SH-SY5Y (cell line): ENCODE measurements around the gene MAP1LC3B2.

Experiments
- GATA2 ChIP-seq: IDR thresholded peaks from 2 replicates; pipeline ENCODE4 v1.6.1; 2011; ENCODE audit warnings: mild to moderate bottlenecking, low read depth, low read length
- GATA3 ChIP-seq: IDR thresholded peaks from 2 replicates; pipeline ENCODE4 v1.6.1; 2011; ENCODE audit warnings: low read depth, mild to moderate bottlenecking, low read length, moderate library complexity

Gene MAP1LC3B2

DNA sequence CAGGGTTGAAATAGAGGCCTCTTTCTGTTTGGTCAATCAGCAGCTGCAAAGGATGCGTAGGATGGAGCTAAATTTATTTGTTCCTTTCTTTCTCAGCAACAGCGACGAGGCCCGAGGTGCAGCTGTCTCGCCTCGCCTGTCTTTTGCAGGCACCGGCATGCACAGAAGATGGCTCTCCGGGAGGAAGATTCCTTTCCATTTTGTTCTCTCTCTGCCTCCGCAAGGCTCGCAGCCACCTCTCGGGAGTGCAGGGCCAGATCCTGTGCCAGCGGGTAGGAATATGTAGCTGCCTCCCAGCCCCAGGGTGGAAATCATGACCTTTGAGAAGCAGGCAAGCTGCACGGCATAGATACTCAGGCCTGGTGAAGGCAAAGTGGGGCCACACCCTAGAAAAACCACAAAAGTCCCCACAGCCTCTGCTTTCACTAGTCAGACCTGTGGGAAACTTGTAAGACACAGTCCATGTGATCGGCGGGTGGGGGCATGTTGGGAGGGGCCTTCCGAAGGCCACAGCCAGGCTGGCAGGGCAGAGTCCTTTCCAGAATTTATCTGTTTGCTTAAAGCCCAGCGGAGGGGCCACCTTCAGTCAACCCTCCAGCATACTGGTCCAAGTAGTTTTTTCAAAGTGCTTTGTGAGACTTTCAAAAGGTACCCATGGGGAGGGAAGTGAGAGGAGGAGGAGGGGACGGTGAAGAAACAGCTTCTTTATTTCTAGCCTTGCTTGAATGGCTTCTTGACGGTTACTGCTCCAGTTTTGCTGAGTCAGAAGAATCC lies at the start of gene MAP1LC3B2:
Gene MAP1LC3B2, plus strand, starts transcription at position 220 of the 774 bp plus-strand sequence. CDS start 16,562 bp downstream, outside the sequence.
- TF ChIP-seq GATA3 (no peak), GATA2 (no peak)

DNA sequence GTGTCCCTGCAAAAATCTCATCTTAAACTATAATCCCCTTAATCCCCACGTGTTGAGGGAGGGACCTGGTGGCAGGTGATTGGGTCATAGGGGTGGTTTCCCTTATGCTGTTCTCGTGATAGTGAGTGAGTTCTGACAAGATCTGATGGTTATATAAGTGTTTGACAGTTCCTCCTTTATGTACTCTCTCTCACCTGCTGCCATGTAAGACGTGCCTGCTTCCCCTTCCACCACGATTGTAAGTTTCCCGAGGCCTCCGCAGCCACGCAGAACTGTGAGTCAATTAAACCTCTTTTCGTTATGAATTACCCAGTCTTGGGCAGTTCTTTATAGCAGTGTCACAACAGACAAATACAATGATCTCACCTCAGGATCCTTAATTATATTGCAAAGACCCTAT lies 45.2 kb upstream of the MAP1LC3B2 start:
- TF ChIP-seq GATA3, result no peak
- no peak for TF ChIP-seq GATA2

DNA sequence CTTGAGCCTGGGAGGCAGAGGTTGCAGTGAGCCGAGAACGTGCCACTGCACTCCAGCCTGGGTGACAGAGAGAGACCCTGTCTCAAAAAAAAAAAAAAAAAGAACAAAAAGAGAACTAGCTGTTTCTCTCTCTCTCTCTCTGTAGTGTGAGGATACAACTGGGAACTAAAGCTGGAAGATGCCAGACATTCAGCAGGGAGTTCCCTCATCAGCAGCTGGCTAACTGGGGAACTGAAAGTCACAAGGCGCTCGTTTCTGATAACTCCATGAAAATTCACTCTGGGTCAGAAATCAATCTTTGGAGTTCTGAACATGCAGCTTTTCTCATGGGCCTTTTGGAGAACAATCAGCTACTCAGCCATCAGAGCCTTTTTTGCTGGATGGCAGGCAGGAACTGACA lies 43.5 kb upstream of the MAP1LC3B2 start:
- TF ChIP-seq GATA2 (no peak), GATA3 (no peak)

DNA sequence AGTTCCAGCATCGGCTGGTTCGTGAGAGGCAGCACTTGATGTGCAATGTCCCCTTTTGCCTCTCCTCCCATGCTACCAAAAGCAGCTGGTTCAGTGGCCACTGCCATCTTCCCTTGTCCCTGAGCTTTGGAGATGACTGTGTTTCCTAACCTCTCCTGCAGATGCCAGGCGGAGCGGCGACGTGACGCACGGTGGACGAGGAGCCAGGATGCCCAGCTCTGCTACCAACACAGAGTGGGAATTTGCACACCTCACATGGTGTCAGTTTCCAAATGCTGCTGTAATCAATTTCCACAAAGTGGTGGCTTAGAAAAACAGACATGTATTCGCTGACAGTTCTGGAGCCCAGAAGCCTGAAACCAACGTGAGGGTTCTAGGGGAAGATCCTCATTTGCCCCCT lies 42.5 kb upstream of the MAP1LC3B2 start:
- TF ChIP-seq GATA2 (no peak), GATA3 (no peak)

DNA sequence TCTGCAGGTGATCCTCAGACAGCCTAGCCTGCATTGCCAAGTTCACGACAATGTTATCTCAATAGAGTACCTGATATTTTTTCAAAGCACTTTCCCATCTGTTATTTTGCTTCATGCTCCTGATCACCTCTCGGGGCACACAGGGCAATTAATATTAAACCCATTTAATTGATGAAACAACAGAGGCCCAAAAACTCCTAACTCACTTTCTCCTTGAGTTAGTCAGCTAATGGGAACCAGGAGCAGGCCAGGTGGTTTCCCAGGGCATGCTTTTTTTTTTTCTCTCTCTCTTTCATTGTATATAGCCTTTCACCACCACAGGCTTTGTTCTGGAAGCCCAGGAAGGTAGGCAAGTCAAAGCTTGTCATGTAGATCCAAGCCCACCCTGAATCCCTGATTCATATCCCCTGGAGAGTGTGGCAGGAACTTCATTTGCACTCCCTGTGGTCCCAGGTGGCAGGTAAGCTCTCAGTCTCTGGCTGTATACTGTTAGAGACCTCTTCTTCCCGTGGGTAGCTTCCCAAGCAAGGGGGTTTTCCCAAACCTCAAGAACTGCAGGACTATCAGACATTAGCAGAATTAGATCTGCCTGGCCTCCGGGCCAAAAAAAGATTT lies 41.6 kb upstream of the MAP1LC3B2 start:
- TF ChIP-seq GATA2 (no peak), GATA3 (no peak)

DNA sequence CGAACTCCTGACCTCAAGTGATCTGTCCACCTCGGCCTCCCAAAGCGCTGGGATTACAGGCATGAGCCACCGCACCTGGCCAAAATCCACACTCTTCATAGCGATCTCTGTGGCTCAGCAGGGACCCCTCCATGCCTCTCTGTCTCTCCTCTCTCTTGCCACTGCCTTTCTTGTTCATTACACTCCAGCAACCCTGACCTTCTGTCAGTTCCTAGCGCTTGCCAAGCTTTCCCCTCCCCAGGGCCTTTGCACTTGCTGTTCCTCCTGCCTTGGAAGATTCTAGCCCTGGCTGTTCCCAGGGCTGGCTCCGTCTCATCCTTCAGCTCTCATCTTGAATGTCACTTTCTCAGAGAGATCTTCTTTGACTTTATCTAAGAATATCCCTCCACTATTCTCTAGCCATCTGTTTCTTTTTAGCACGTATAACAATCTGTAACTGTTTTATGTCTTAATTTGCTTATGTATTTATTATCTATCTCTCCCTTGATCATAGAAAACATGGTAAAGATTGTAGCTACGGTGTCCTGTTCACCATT lies 38.9 kb upstream of the MAP1LC3B2 start:
- no peak for TF ChIP-seq GATA3
- TF ChIP-seq GATA2, result no peak

DNA sequence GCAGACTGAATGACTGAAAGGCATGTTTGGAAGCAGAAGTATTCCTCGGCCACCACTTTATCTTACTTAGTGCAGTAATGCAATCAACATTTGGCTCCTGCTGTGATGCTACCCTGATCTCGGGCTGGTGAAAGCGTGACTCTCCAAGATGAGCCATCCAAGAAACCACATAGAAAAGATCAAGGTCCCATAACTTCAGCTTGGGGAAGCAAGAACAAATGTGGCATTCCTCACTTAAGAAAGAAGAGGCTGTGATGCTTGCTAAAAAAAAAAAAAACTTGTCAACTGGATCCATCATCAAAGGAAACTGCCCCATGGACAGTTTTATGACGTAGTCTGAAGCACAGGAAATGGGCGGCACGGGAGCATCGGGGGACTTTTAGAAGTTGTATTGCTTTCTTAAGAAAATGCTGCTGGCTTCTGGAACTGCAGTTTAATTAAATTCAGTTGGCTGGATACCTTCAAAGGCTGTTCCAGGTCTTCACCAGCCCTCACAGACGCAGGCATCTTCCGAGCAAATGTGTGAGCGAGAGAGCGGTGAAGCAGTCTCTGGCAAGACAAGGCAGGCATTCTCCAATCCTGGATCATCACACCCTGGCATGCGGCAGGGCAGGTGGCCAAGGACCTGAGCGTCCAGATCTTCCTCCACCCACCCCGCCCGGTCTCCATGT lies 38.2 kb upstream of the MAP1LC3B2 start:
- TF ChIP-seq GATA3 (no peak), GATA2 (no peak)

DNA sequence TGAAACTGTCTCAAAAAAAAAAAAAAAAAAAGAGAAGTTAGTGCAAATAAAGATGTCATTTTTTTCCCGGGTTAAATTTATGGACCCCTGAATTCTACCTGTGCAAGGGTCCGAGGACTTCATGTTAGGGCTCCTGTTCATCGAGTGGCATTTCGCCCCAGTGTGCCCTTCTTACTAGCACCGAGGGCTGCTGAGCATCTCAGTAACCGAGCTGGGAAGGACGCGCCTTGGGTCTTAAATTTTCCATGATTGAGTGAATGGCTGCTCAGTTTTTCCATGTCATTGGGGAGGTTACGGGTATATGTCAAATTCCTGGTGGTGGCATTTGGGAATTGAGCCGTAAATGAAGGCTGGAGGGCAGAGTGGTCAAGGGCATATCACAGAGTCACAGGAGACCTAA lies 34.9 kb upstream of the MAP1LC3B2 start:
- TF ChIP-seq GATA3 (no peak), GATA2 (no peak)

DNA sequence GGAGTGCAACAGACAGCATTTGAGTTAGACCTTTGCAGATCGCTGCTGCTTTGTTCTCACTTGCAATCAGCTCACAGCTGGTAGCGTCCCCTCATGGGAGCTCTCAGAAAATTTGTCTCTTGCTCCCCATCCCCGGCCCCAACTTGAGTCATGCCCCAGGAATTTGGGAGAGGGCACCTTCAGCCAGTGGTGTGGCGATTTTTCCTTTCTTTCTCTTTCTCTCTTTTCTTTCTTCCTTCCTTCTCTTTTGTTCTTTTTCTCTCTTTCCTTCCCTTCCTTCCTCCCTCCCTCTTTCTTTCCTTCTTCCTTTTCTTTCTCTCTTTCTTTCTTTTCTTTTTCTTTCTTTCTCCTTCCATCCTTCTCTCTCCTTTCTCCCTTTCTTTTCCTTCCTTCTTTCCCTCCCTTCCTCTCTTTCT lies 34.2 kb upstream of the MAP1LC3B2 start:
- TF ChIP-seq GATA2 (no peak), GATA3 (no peak)

DNA sequence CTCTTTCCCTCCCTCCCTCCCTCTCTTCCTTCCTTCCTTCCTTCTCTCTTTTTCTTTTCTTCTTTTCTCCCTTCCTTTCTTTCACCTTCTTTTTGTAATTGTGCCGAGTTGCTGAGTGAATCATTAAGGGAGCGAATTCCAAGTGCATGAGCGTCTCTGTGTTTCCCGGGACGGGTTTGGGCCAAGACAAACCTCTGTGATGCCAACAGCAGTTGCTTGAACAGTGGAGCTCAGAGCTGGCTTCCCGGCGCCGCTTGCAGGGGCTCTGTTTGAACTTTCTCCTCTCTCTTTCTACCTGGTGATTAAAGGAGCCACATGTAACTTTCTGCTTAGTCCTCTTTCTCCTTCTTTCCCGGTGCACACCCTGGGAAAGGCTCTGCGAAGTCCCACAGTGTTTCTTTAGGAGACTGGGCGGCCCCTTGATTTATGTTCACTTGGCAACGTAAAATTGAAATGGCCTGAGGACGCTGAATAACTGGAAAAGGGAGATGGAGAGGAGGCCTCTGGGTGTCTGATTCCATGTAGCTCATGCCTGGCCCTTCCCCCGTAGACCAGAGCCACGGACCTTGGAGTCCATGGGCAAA lies 33.7 kb upstream of the MAP1LC3B2 start:
- TF ChIP-seq GATA3 (no peak), GATA2 (no peak)

DNA sequence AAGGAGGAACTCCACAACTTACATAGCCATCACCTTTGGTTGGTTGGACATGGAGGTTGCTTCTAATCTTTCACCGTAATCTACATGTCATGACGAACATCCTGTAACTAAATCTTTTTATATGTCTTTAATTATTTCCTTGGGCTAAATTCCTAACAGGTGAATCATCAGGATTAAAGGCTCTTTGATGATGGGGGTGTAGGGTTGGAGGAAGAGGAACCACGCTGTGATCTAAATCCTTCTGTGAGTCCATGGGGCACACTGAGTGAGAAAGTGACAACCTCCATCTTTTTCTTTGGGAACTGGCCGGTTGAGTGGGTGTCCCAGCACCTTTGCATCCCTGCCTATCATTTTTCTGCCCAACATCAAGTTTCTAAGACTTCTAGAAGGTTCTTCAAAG lies 31.1 kb upstream of the MAP1LC3B2 start:
- TF ChIP-seq GATA3, result no peak
- TF ChIP-seq GATA2, result no peak

DNA sequence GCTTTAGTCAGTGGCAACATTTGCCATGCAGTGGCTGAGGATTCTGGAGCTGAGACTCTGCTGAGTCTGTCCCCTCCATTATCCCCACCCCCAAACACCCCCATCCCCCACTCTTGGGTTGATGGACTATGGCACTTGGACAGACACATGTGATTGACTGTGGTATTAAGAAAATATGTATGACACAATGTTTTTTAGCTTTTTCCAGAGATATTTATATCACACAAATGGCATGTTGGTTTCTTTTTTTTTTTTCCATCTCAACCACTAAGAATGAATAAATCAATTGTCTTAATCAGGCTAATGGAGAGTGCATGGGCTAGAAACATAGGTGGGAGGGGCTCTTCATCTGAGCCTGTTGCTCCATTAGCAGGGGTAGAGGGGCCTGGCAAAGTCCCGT lies 30.7 kb upstream of the MAP1LC3B2 start:
- no peak for TF ChIP-seq GATA2
- no peak for TF ChIP-seq GATA3

DNA sequence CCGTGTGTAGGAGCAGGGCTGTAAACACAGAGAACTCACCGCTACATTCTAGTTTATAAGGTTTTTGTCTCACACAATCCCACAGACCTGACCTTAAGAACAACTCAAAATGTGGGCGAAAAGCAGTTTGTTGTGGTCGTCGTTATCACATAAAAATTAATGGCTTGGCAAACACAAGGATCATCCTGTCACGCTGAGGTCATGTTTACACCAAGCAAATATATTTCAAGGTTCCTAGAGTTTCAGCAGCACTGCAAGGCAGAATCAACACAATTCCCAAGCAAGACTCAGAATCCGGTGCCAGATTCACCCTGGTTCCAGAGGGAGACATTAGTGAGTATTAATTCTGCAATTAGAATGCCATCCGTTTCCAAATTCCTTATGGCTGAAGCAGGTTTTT lies 30.1 kb upstream of the MAP1LC3B2 start:
- TF ChIP-seq GATA3 (no peak), GATA2 (no peak)

DNA sequence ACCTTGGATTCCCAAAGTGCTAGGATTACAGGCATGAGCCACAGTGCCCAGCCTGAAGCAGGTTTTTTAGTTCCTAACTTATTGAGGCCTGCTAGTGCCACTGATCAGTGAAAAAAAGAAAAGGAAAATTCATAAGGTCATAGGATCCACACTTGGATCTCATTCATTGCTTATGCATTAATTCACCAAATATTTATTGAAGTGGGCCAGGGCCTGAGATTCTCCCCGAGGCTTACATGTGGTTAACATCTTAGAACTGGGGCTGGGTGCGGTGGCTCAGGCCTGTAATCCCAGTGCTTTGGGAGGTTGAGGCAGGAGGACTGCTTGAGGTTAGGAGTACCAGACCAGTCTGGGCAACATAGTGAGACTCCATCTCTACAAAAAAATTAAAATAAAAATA lies 29.5 kb upstream of the MAP1LC3B2 start:
- TF ChIP-seq GATA3, result no peak
- TF ChIP-seq GATA2, result no peak

DNA sequence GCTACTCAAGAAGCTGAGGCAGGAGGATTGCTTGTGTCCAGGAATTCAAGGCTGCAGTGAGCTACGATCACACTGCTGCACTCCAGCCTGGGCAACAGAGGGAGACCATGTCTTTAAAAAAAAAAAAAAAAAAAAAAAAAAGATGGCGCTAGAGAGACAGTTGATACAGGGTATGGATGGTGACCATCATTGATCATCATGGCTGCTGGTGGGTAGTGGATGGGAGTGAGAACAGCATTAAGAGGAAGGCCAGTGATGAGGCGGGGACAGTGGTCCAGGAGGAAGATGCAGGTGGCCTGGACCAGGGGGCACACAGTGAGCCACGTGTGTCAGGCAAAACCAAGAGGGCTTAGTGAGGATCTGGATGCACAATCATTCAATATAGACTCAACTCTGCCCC lies 26.8 kb upstream of the MAP1LC3B2 start:
- TF ChIP-seq GATA2, result no peak
- no peak for TF ChIP-seq GATA3
